ENCODE results near the gene TMEM107. TPM values are rescaled to one million over a fixed set of nuclear protein-coding genes. Genes with fewer than 3 reads are reported as not detected.

The TMEM107 gene
- total and polyA plus RNA-seq, 10 of the 15 experiments (the other 5 are each of a cell fraction or from before 2014, with no cell fraction given): 7.9 to 38.7 (median 22.9) TPM

DNA sequence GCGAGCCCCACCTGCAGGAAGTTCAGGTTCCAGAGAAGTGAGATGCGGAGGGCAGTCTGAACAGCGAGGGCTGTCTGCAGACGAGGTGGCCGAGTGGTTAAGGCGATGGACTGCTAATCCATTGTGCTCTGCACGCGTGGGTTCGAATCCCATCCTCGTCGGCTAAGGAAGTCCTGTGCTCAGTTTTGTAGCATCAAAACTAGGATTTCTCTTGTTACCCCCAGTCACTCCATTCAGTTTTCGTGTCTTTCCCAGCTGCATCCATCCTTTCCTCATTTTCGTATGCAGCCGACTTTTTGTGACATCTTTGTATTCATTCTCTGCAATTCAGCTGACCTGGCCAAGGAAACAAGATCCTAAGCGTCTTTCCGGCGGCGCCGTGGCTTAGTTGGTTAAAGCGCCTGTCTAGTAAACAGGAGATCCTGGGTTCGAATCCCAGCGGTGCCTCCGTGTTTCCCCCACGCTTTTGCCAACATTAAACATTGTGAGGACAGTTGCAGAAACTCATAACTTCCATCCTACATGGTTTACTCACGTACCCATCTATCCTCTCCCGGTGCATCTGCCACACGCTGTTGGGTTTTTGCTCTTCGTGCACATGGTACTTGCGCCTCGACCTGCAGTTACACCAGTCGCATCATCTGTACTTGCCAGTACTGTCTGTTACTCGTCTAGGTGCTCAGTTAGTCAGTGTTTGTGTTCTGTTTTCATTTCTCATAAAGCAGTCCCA lies 10.8 kb upstream of the TMEM107 start (continued):
- TF ChIP-seq, protein P1, sequence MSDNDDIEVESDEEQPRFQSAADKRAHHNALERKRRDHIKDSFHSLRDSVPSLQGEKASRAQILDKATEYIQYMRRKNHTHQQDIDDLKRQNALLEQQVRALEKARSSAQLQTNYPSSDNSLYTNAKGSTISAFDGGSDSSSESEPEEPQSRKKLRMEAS (IDR thresholded peaks at IDR 0.05; ENCODE audit: low read depth, low read length): no peak
- TF ChIP-seq DPF2 (IDR thresholded peaks at IDR 0.05): 0 out of 2 replicates have a peak, but pooled peaks have one; percentile 33
- TF ChIP-seq GABPA (IDR thresholded peaks at IDR 0.05; ENCODE audit: low read depth): peak; percentile 69; the same call in 1 of the 2 replicates
- peak; percentile 71 for TF ChIP-seq ATF7 (IDR thresholded peaks at IDR 0.05; ENCODE audit: low read depth)
- TF ChIP-seq, protein P2, sequence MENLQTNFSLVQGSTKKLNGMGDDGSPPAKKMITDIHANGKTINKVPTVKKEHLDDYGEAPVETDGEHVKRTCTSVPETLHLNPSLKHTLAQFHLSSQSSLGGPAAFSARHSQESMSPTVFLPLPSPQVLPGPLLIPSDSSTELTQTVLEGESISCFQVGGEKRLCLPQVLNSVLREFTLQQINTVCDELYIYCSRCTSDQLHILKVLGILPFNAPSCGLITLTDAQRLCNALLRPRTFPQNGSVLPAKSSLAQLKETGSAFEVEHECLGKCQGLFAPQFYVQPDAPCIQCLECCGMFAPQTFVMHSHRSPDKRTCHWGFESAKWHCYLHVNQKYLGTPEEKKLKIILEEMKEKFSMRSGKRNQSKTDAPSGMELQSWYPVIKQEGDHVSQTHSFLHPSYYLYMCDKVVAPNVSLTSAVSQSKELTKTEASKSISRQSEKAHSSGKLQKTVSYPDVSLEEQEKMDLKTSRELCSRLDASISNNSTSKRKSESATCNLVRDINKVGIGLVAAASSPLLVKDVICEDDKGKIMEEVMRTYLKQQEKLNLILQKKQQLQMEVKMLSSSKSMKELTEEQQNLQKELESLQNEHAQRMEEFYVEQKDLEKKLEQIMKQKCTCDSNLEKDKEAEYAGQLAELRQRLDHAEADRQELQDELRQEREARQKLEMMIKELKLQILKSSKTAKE (IDR thresholded peaks at IDR 0.05; ENCODE audit: low read depth, poor library complexity, severe bottlenecking): peak; percentile 86
- TF ChIP-seq FOXK2 (IDR thresholded peaks at IDR 0.05): peak; percentile 79
- no peak for TF ChIP-seq SREBF1 (IDR thresholded peaks at IDR 0.05; ENCODE audit: low read length)
- TF ChIP-seq TCF3 (IDR thresholded peaks at IDR 0.05; ENCODE audit: borderline replicate concordance, insufficient read depth, low read depth, low read length): 0 out of 2 replicates have a peak, but pooled peaks have one; percentile 12
- TF ChIP-seq, protein P3, sequence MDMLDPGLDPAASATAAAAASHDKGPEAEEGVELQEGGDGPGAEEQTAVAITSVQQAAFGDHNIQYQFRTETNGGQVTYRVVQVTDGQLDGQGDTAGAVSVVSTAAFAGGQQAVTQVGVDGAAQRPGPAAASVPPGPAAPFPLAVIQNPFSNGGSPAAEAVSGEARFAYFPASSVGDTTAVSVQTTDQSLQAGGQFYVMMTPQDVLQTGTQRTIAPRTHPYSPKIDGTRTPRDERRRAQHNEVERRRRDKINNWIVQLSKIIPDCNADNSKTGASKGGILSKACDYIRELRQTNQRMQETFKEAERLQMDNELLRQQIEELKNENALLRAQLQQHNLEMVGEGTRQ (IDR thresholded peaks at IDR 0.05; ENCODE audit: borderline replicate concordance, low read depth, low read length): no peak
- TF ChIP-seq TBL1XR1 (IDR thresholded peaks at IDR 0.05; ENCODE audit: low read depth, low read length): peak; percentile 80
- TF ChIP-seq CREM (IDR thresholded peaks at IDR 0.05; ENCODE audit: low read depth): peak; percentile 64
- TF ChIP-seq, protein P4, sequence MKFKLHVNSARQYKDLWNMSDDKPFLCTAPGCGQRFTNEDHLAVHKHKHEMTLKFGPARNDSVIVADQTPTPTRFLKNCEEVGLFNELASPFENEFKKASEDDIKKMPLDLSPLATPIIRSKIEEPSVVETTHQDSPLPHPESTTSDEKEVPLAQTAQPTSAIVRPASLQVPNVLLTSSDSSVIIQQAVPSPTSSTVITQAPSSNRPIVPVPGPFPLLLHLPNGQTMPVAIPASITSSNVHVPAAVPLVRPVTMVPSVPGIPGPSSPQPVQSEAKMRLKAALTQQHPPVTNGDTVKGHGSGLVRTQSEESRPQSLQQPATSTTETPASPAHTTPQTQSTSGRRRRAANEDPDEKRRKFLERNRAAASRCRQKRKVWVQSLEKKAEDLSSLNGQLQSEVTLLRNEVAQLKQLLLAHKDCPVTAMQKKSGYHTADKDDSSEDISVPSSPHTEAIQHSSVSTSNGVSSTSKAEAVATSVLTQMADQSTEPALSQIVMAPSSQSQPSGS (IDR thresholded peaks at IDR 0.05; ENCODE audit: low read length): no peak
- TF ChIP-seq JUND (IDR thresholded peaks at IDR 0.05; ENCODE audit: low read depth, low read length): no peak
- peak; percentile 27; the same call in 1 of the 2 replicates for TF ChIP-seq SPI1 (IDR thresholded peaks at IDR 0.05; ENCODE audit: borderline replicate concordance, insufficient read depth, low read depth, low read length)
- peak; percentile 99 for TF ChIP-seq NBN (IDR thresholded peaks at IDR 0.05)
- peak; percentile 37; the same call in 1 of the 2 replicates for TF ChIP-seq PAX5 (IDR thresholded peaks at IDR 0.05; ENCODE audit: borderline replicate concordance, low read depth, low read length)
- peak; percentile 73 for TF ChIP-seq EED (IDR thresholded peaks at IDR 0.05; ENCODE audit: low read depth)
- peak in 1 of 2 experiments; percentile 59; a peak in 2 of 4 replicates for TF ChIP-seq BHLHE40 (IDR thresholded peaks at IDR 0.05; ENCODE audit: borderline replicate concordance in 1 of 2, low read depth in 2 of 2, low read length in 1 of 2)
- TF ChIP-seq, protein P5, sequence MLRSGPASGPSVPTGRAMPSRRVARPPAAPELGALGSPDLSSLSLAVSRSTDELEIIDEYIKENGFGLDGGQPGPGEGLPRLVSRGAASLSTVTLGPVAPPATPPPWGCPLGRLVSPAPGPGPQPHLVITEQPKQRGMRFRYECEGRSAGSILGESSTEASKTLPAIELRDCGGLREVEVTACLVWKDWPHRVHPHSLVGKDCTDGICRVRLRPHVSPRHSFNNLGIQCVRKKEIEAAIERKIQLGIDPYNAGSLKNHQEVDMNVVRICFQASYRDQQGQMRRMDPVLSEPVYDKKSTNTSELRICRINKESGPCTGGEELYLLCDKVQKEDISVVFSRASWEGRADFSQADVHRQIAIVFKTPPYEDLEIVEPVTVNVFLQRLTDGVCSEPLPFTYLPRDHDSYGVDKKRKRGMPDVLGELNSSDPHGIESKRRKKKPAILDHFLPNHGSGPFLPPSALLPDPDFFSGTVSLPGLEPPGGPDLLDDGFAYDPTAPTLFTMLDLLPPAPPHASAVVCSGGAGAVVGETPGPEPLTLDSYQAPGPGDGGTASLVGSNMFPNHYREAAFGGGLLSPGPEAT (IDR thresholded peaks at IDR 0.05; ENCODE audit: low read depth): peak; percentile 51; the same call in 1 of the 2 replicates
- peak; percentile 74; the same call in 1 of the 2 replicates for TF ChIP-seq STAT1 (conservative IDR thresholded peaks at IDR 0.05)
- peak; percentile 16 for TF ChIP-seq HCFC1 (IDR thresholded peaks at IDR 0.05; ENCODE audit: low read length)
- no peak for TF ChIP-seq NR2F1 (conservative IDR thresholded peaks at IDR 0.05)
- TF ChIP-seq RB1 (IDR thresholded peaks at IDR 0.05; ENCODE audit: borderline replicate concordance): 0 out of 2 replicates have a peak, but pooled peaks have one; percentile 70
- no peak for TF ChIP-seq FOS (IDR thresholded peaks at IDR 0.05; ENCODE audit: borderline replicate concordance, extremely low read depth, insufficient read length)
- TF ChIP-seq KLF5 (IDR thresholded peaks at IDR 0.05; ENCODE audit: partially characterized antibody): peak; percentile 88
